Skeletal muscle satellite cell (primary cell): Measurements from ENCODE around the gene ADARB2.

Experiments used
- H3K27me3 ChIP-seq: 2 replicates; pipeline ENCODE4 v1.7.0; 2013; ENCODE audit warnings: low read length; ENCODE audit not compliant: control insufficient read depth, insufficient read depth
- H3K36me3 ChIP-seq: 2 replicates; pipeline ENCODE4 v1.7.0; 2013; ENCODE audit warnings: mild to moderate bottlenecking, control low read depth, low read length; ENCODE audit not compliant: insufficient read depth
- H3K4me1 ChIP-seq: 2 replicates; pipeline ENCODE4 v1.7.0; 2013; ENCODE audit warnings: low read length; ENCODE audit not compliant: control insufficient read depth, insufficient read depth
- H3K4me2 ChIP-seq: 2 replicates; pipeline ENCODE4 v1.7.0; 2013; ENCODE audit warnings: mild to moderate bottlenecking, low read length
- H3K4me3 ChIP-seq: 2 replicates; pipeline ENCODE4 v1.7.0; 2013; ENCODE audit warnings: low read length
- H3K9ac ChIP-seq: 2 replicates; pipeline ENCODE4 v1.7.0; 2013; ENCODE audit warnings: mild to moderate bottlenecking, low read depth, low read length, moderate library complexity
- H3K9me3 ChIP-seq: replicated peaks from 2 replicates; pipeline ENCODE4 v1.7.0; 2013; ENCODE audit warnings: mild to moderate bottlenecking, control low read depth, low read length

ADARB2 gene

GRCh38 chr10:1272777-1273161 is 464.6 kb downstream of the ADARB2 start:
- no peaks in the 10 kb centered on the region for H3K27me3 ChIP-seq
- no peak overlapping the region for H3K4me3 ChIP-seq
- H3K9ac ChIP-seq = no peak overlapping the region
- no peak overlapping the region for H3K4me2 ChIP-seq
- no peaks in the 10 kb centered on the region for H3K9me3 ChIP-seq
- H3K36me3 ChIP-seq = no peaks in the 10 kb centered on the region
- peaks cover 3% of the 10 kb centered on the region for H3K4me1 ChIP-seq

- Histone ChIP-seq H3K9me3 (no peaks in the 10 kb centered on the region), H3K27me3 (no peaks in the 10 kb centered on the region), H3K4me3 (no peak overlapping the region), H3K36me3 (no peaks in the 10 kb centered on the region), H3K4me1 (peaks cover 3% of the 10 kb centered on the region), H3K4me2 (no peak overlapping the region), H3K9ac (no peak overlapping the region)
Observed at GRCh38 chr10:1272079-1272776, 465.1 kb downstream of the ADARB2 start.

GRCh38 chr10:1270906-1271305 is 466.4 kb downstream of the ADARB2 start:
- H3K4me1 ChIP-seq = peaks cover 3% of the 10 kb centered on the region

GRCh38 chr10:1270490-1270889 is 466.8 kb downstream of the ADARB2 start:
- H3K4me3 ChIP-seq = no peak overlapping the region
- no peak overlapping the region for H3K9ac ChIP-seq
- H3K27me3 ChIP-seq = no peaks in the 10 kb centered on the region
- no peak overlapping the region for H3K4me2 ChIP-seq
- H3K9me3 ChIP-seq = no peaks in the 10 kb centered on the region
- peaks cover 3% of the 10 kb centered on the region for H3K4me1 ChIP-seq
- H3K36me3 ChIP-seq = no peaks in the 10 kb centered on the region

More at GRCh38 chr10:1270906-1271305, 466.4 kb downstream of the ADARB2 start:
- Histone ChIP-seq H3K4me2 (no peak overlapping the region), H3K9me3 (no peaks in the 10 kb centered on the region), H3K27me3 (no peaks in the 10 kb centered on the region), H3K9ac (no peak overlapping the region), H3K4me3 (no peak overlapping the region), H3K36me3 (no peaks in the 10 kb centered on the region)

GRCh38 chr10:1268831-1269230 is 468.5 kb downstream of the ADARB2 start:
- no peak overlapping the region for H3K9ac ChIP-seq
- H3K9me3 ChIP-seq = no peaks in the 10 kb centered on the region
- no peak overlapping the region for H3K4me3 ChIP-seq
- H3K4me1 ChIP-seq = no peaks in the 10 kb centered on the region
- no peaks in the 10 kb centered on the region for H3K27me3 ChIP-seq
- H3K36me3 ChIP-seq = no peaks in the 10 kb centered on the region
- no peak overlapping the region for H3K4me2 ChIP-seq

- Histone ChIP-seq H3K4me1 (no peaks in the 10 kb centered on the region), H3K27me3 (no peaks in the 10 kb centered on the region), H3K4me2 (no peak overlapping the region), H3K9me3 (no peaks in the 10 kb centered on the region), H3K36me3 (no peaks in the 10 kb centered on the region), H3K4me3 (no peak overlapping the region), H3K9ac (no peak overlapping the region)
Observed at GRCh38 chr10:1267568-1267967, 469.8 kb downstream of the ADARB2 start.

DNA sequence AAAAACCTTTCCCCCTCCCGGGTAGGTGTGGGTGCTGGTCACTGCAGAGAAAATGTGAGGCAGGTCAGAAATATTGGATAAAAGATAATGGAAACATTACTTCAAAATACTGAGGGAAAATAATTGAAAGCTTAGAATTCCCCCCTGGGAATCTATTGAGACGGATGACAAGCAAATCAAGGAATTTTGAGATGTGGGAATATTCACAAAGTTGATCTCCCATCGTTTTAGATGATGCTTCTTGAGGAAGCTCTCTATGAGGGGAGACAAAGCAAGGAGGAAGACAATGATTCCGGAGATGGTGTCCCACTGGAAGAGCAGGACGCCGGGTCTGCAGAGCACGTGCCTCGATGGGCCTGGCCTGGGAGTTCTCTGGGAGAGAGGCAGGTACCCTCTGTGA is 470.2 kb downstream of the ADARB2 start:
- Histone ChIP-seq H3K9ac (no peak overlapping the region), H3K4me2 (no peak overlapping the region), H3K4me3 (no peak overlapping the region)

GRCh38 chr10:1266033-1266802 is 471.1 kb downstream of the ADARB2 start:
- Histone ChIP-seq H3K4me3 (no peak overlapping the region), H3K4me1 (no peaks in the 10 kb centered on the region), H3K9ac (no peak overlapping the region), H3K36me3 (no peaks in the 10 kb centered on the region), H3K9me3 (no peaks in the 10 kb centered on the region), H3K27me3 (no peaks in the 10 kb centered on the region), H3K4me2 (no peak overlapping the region)

More for the DNA sequence above, 470.2 kb downstream of the ADARB2 start:
- Histone ChIP-seq H3K36me3 (no peaks in the 10 kb centered on the region), H3K27me3 (no peaks in the 10 kb centered on the region), H3K9me3 (no peaks in the 10 kb centered on the region), H3K4me1 (no peaks in the 10 kb centered on the region)

DNA sequence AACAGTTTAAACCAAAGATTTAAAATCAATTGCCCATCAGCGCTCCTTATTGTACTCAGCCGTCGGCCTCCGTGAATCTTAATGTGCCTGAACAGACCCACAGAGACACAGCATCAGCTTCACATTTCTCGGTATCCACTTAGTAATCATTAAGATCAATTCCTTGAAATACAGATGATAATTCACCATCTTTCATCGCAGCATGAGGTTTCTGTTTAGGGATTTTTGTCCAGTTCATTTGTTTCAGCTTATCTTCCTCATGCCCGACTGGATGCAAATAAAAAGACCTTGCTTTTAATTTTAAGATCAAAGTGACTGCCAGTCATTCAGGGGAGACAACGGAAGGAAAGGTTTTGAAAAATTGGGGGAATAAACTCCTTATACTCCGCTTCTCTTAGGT is 473.3 kb downstream of the ADARB2 start:
- Histone ChIP-seq H3K27me3 (no peaks in the 10 kb centered on the region), H3K4me2 (no peak overlapping the region), H3K9me3 (no peaks in the 10 kb centered on the region), H3K4me1 (no peaks in the 10 kb centered on the region), H3K4me3 (no peak overlapping the region), H3K36me3 (no peaks in the 10 kb centered on the region), H3K9ac (no peak overlapping the region)

- no peak overlapping the region for H3K9ac ChIP-seq
- H3K9me3 ChIP-seq = no peaks in the 10 kb centered on the region
- H3K4me3 ChIP-seq = no peak overlapping the region
- H3K4me2 ChIP-seq = no peak overlapping the region
- H3K36me3 ChIP-seq = no peaks in the 10 kb centered on the region
- H3K4me1 ChIP-seq = no peaks in the 10 kb centered on the region
- no peaks in the 10 kb centered on the region for H3K27me3 ChIP-seq
Observed at GRCh38 chr10:1257274-1257673, 480.1 kb downstream of the ADARB2 start.

GRCh38 chr10:1256432-1256725 is 480.9 kb downstream of the ADARB2 start:
- H3K27me3 ChIP-seq = no peaks in the 10 kb centered on the region

More at GRCh38 chr10:1256432-1256725, 480.9 kb downstream of the ADARB2 start:
- H3K4me3 ChIP-seq = no peak overlapping the region
- no peak overlapping the region for H3K4me2 ChIP-seq
- no peak overlapping the region for H3K9ac ChIP-seq
- H3K9me3 ChIP-seq = no peaks in the 10 kb centered on the region
- H3K4me1 ChIP-seq = no peaks in the 10 kb centered on the region
- no peaks in the 10 kb centered on the region for H3K36me3 ChIP-seq
